T-helper 17 cell (primary cell): ENCODE data around the gene PLIN3. TPM values are rescaled to one million over a fixed set of nuclear protein-coding genes. Genes with fewer than 3 reads are reported as not detected.

ENCODE experiments used
- ATAC-seq: fragments of 150-1000 bp; cut with Tn5 transposase; 2 replicates; pipeline ENCODE4 v1.10.0; 2021; ENCODE audit warnings: mild to moderate bottlenecking, moderate library complexity
- DNase-seq, 3 donors: peaks; one replicate each; pipeline versions ENCODE4 v3.0.0 to v3.0.0-alpha.2; 2020 to 2021
- H3K9me3 ChIP-seq: one replicate; pipeline ENCODE4 v1.7.0; 2013; ENCODE audit warnings: low read length, mild to moderate bottlenecking; ENCODE audit not compliant: control insufficient read depth, poor library complexity, severe bottlenecking
- H3K27ac Mint-ChIP-seq: one replicate; pipeline ENCODE4 v1.8.0; 2022; ENCODE audit warnings: mild to moderate bottlenecking, moderate library complexity, mixed read lengths
- H3K27me3 Mint-ChIP-seq: one replicate; pipeline ENCODE4 v1.8.0; 2022; ENCODE audit warnings: mixed read lengths
- H3K36me3 Mint-ChIP-seq: one replicate; pipeline ENCODE4 v1.8.0; 2022; ENCODE audit warnings: low read depth, mixed read lengths
- H3K4me1 Mint-ChIP-seq: one replicate; pipeline ENCODE4 v1.8.0; 2022; ENCODE audit warnings: mild to moderate bottlenecking, mixed read lengths
- H3K4me3 Mint-ChIP-seq: one replicate; pipeline ENCODE4 v1.8.0; 2022; ENCODE audit warnings: mild to moderate bottlenecking, moderate library complexity, mixed read lengths
- total RNA-seq, 4 donors: library from RNA in 2 of 4; stranded (reverse) in 2 of 4; gene quantifications; one replicate each; pipeline ENCODE4 v1.2.3 and lab custom pipeline; 2022 to 2026

The PLIN3 gene
- total RNA-seq: 10 to 100 TPM; 19.7 to 21.7 TPM
- 19.7 to 21.4 reads per million in 2 donors for total RNA-seq (lab: John Stamatoyannopoulos, UW)

DNA sequence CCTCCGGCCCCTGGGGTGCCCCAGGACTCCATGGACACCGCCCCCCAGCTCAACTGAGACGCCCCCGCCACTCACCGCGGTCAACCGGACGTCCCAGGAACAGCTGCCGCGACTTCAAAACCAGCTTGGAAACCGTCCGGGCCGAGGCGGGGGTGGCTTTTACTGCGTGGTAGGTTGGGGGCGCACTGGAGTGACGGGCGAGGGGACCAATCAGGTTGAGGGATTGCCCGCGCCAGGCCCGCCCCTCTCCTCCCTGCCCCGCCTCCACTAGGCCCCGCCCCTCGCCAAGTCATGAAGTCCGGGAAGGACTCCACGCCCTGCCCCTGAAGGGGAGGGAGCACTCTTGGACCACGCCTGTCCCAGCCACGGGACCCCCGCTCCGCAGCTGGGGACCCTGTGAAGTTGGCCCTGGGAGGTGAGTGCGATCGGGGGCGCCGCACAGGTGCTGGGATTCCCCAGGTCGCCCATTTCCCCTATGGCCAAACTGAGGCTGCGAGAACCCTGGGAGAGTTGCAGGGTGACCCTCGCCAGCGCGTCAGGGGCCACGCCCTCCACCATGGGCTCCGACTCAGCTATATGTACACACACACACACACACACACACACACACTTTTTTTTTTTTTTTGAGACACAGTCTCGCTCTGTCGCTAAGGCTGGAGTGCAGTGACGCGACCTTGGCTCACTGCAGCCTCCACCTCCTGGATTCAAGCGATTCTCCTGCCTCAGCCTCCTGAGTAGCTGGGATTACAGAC, at the start of gene PLIN3:
PLIN3 (minus strand) TSS at position 134 of the 752 bp plus-strand sequence. CDS start 6,273 bp downstream, outside the sequence.
- H3K4me3 Mint-ChIP-seq: peak within 1 kb of the TSS; percentile 90
- no peaks in the 10 kb centered on the region for H3K9me3 ChIP-seq
- no peaks in the 10 kb centered on the region for H3K27me3 Mint-ChIP-seq
- peak; percentile 81 to 87 (median 87) for DNase-seq
- peak within 1 kb of the TSS; percentile 89 for H3K27ac Mint-ChIP-seq
- no peaks in the 10 kb centered on the region for H3K36me3 Mint-ChIP-seq
- H3K4me1 Mint-ChIP-seq: peaks cover 14% of the 10 kb centered on the region
- peak; percentile 94 for ATAC-seq

DNA sequence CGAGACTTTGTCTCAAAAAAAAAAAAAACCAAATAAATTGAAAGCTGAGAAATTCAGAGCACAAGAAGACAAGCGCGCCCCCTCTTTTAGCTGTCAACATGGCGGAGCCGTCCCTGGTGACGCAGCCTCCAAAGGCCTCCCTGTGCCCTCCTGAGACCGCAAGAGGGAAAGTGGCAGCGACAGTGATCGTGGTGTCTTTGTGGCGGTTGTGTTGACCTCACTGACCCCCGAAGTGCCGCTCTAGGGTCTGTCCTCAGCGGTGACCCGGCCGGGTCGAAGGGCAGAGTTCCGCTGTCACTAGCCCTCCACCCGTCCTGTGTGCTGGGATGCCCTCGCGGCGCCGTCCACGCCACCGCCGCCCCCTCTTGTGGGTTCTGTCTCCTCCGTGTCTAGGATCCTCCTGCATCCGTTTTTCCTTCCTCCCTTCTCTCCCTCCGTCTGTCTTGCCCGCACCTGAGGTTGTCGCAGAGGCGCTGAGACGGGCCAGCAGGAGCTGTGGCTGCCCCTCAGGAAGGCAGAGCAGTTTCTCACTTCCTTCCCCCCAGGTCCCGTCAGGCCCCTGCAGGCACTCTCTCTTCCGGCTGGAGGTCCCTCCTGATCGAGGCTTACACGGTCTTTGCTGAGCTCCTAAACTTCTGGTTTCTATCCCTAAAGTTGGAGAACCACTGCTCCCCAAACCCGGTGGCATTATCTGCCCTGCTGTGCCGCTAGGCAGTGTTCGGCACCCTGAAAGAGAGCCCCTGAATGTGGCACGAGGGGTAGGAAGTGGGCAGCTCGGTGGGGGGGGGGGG, 49.0 kb upstream of the PLIN3 start:
- Mint-ChIP-seq H3K36me3 (peaks cover 3% of the 10 kb centered on the region), H3K27me3 (no peaks in the 10 kb centered on the region), H3K27ac (peak overlapping the region; percentile 96), H3K4me1 (peaks cover 31% of the 10 kb centered on the region), H3K4me3 (peak overlapping the region; percentile 99)
- peak in 1 of 3 donors; percentile 24 for DNase-seq
- H3K9me3 ChIP-seq: no peaks in the 10 kb centered on the region
- ATAC-seq: peak; percentile 30

DNA sequence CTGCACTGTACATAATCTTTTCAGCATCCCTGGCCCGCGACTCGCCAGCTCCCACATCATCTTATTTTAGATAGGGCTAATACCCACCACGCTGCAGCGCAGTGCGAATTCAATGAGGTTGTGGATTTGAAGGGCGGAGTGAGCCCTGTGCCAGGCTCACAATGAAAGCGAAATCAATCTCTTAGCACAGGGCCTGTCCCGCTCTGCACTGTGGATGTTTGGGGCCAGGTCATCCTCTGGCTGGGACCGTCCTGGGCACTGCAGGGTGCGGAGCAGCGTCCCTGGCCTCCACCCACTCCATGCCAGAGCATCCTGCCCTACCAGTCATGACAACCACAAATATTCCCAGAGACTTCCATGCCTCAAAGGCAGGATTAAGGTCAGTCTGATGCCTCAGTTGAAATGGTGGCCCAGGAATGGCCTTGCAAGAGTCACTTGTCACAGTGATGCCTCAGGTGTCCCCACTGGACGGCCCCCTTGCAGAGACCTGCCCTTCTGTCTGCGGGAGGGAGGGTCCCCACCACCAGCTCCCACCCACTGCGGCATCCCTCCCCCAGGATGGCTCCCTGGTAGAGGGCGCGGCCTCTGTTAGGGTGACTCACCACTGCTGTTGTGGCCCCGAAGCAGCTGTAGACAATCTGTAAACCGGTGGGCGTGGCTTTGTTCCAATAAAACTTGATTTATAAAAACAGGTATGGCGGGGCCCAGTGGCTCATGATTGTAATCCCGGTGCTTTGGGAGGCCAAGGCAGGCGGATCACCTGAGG, 47.5 kb upstream of the PLIN3 start:
- Mint-ChIP-seq H3K36me3 (peaks cover 3% of the 10 kb centered on the region), H3K27me3 (no peaks in the 10 kb centered on the region), H3K4me3 (peak overlapping the region; percentile 99), H3K27ac (peak overlapping the region; percentile 96), H3K4me1 (peaks cover 34% of the 10 kb centered on the region)
- ATAC-seq: peak; percentile 76
- no peaks in the 10 kb centered on the region for H3K9me3 ChIP-seq
- DNase-seq: peak; percentile 48 to 65 (median 54)

- no peaks in the 10 kb centered on the region for H3K27me3 Mint-ChIP-seq
- DNase-seq: no peak
Observed at GRCh38 chr19:4913996-4914735, 46.7 kb upstream of the PLIN3 start.

GRCh38 chr19:4911786-4912672, 44.6 kb upstream of the PLIN3 start:
- no peaks in the 10 kb centered on the region for H3K9me3 ChIP-seq
- peaks cover 37% of the 10 kb centered on the region for H3K4me1 Mint-ChIP-seq
- peak overlapping the region; percentile 92 for H3K27ac Mint-ChIP-seq
- no peaks in the 10 kb centered on the region for H3K27me3 Mint-ChIP-seq
- ATAC-seq: peak; percentile 49
- peaks cover 3% of the 10 kb centered on the region for H3K36me3 Mint-ChIP-seq
- DNase-seq: peak; percentile 41 to 51 (median 50)
- peak overlapping the region; percentile 92 for H3K4me3 Mint-ChIP-seq

More at GRCh38 chr19:4913996-4914735, 46.7 kb upstream of the PLIN3 start:
- Mint-ChIP-seq H3K4me3 (peak overlapping the region; percentile 99), H3K4me1 (peaks cover 34% of the 10 kb centered on the region), H3K36me3 (peaks cover 3% of the 10 kb centered on the region), H3K27ac (peak overlapping the region; percentile 96)
- H3K9me3 ChIP-seq: no peaks in the 10 kb centered on the region
- ATAC-seq: no peak

- Mint-ChIP-seq H3K4me3 (peak overlapping the region; percentile 92), H3K27ac (peak overlapping the region; percentile 92), H3K36me3 (no peaks in the 10 kb centered on the region), H3K4me1 (peaks cover 33% of the 10 kb centered on the region), H3K27me3 (no peaks in the 10 kb centered on the region)
- no peaks in the 10 kb centered on the region for H3K9me3 ChIP-seq
- ATAC-seq: no peak
- DNase-seq: no peak
Observed at GRCh38 chr19:4911314-4911713, 43.8 kb upstream of the PLIN3 start.

GRCh38 chr19:4910594-4911281, 43.3 kb upstream of the PLIN3 start:
- Mint-ChIP-seq H3K27me3 (no peaks in the 10 kb centered on the region), H3K27ac (peak overlapping the region; percentile 92), H3K4me1 (peaks cover 29% of the 10 kb centered on the region), H3K4me3 (peak overlapping the region; percentile 92), H3K36me3 (no peaks in the 10 kb centered on the region)
- H3K9me3 ChIP-seq: no peaks in the 10 kb centered on the region
- DNase-seq: no peak
- ATAC-seq: no peak

GRCh38 chr19:4909897-4910593, 42.6 kb upstream of the PLIN3 start:
- peak; percentile 94 for ATAC-seq
- Mint-ChIP-seq H3K4me1 (peaks cover 25% of the 10 kb centered on the region), H3K27ac (peak overlapping the region; percentile 92)

GRCh38 chr19:4909156-4909896, 41.9 kb upstream of the PLIN3 start, which contains the start of gene UHRF1:
UHRF1 (plus strand) TSS chr19:4909501; CDS start chr19:4910886, 1,385 bp downstream.
- peaks cover 21% of the 10 kb centered on the region for H3K4me1 Mint-ChIP-seq
- ATAC-seq (no peak), DNase-seq (peak in 1 of 3 donors; percentile 16)
- no peaks in the 10 kb centered on the region for H3K9me3 ChIP-seq
- peak within 1 kb of the TSS; percentile 92 for H3K27ac Mint-ChIP-seq
- peak within 1 kb of the TSS; percentile 92 for H3K4me3 Mint-ChIP-seq
- no peaks in the 10 kb centered on the region for H3K27me3 Mint-ChIP-seq
- H3K36me3 Mint-ChIP-seq: no peaks in the 10 kb centered on the region

More at GRCh38 chr19:4909897-4910593, 42.6 kb upstream of the PLIN3 start:
- H3K36me3 Mint-ChIP-seq: no peaks in the 10 kb centered on the region
- DNase-seq: peak; percentile 91 to 94 (median 93)
- H3K9me3 ChIP-seq: no peaks in the 10 kb centered on the region
- H3K27me3 Mint-ChIP-seq: no peaks in the 10 kb centered on the region
- H3K4me3 Mint-ChIP-seq: peak overlapping the region; percentile 92

GRCh38 chr19:4908781-4909155, 41.3 kb upstream of the PLIN3 start:
- peaks cover 16% of the 10 kb centered on the region for H3K4me1 Mint-ChIP-seq
- H3K27ac Mint-ChIP-seq: no peak overlapping the region
- ATAC-seq (no peak), DNase-seq (no peak)
- H3K4me3 Mint-ChIP-seq: peak overlapping the region; percentile 73
- H3K36me3 Mint-ChIP-seq: no peaks in the 10 kb centered on the region
- H3K27me3 Mint-ChIP-seq: no peaks in the 10 kb centered on the region
- H3K9me3 ChIP-seq: no peaks in the 10 kb centered on the region
